Right lung (tissue), 10 donors: ENCODE data around the gene DLD. TPM values are rescaled to one million over a fixed set of nuclear protein-coding genes. Genes with fewer than 3 reads are reported as not detected.
A peak's percentile ranks its signal among the peaks of the same experiment; 100 is the strongest.
"Not testable (repeated sequence)": the region's sequence is repeated elsewhere in the genome, so short reads cannot be mapped to it uniquely, and the experiment has no call there.

ENCODE experiments used
- DNase-seq, 2 donors: peaks; one replicate each; pipeline ENCODE4 v3.0.0-alpha.2; 2013
- long read RNA-seq, 8 donors: transcript quantifications; one replicate each; lab custom pipeline, GENCODE V29; 2026
- polyA plus RNA-seq, 5 donors: library from polyadenylated mRNA; unstranded; fragments of 120-200 nt; gene quantifications; one replicate each; pipeline versions ENCODE4 v1.2.1 to v1.2.3, GENCODE V29; 2013; ENCODE audit warnings: inconsistent platforms in 1 of 5, low replicate concordance in 1 of 5; ENCODE audit not compliant: insufficient read length in 5 of 5, insufficient read depth in 1 of 5

DLD gene, protein sequence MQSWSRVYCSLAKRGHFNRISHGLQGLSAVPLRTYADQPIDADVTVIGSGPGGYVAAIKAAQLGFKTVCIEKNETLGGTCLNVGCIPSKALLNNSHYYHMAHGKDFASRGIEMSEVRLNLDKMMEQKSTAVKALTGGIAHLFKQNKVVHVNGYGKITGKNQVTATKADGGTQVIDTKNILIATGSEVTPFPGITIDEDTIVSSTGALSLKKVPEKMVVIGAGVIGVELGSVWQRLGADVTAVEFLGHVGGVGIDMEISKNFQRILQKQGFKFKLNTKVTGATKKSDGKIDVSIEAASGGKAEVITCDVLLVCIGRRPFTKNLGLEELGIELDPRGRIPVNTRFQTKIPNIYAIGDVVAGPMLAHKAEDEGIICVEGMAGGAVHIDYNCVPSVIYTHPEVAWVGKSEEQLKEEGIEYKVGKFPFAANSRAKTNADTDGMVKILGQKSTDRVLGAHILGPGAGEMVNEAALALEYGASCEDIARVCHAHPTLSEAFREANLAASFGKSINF
- 10 to 100 TPM; 65.4 to 92.7 (median 80.6) TPM for polyA plus RNA-seq
- long read RNA-seq, donor 1, transcript DLD-201 (14 exons, 3,755 nt) = major isoform, 26 of 893 reads
- long read RNA-seq, donor 1, partial matches to known transcripts = 865 of 893 reads
- long read RNA-seq, donor 1, other reads (novel, unspliced or antisense) = 0 of 893 reads
- long read RNA-seq, donor 2, transcript DLD-201 (14 exons, 3,755 nt) = major isoform, 14 of 487 reads
- long read RNA-seq, donor 2, partial matches to known transcripts = 224 of 487 reads
- long read RNA-seq, donor 2, other reads (novel, unspliced or antisense) = 249 of 487 reads
- long read RNA-seq, donor 3, transcript DLD-201 (14 exons, 3,755 nt) = major isoform, 20 of 32 reads
- long read RNA-seq, donor 3, partial matches to known transcripts = 10 of 32 reads
- long read RNA-seq, donor 3, other reads (novel, unspliced or antisense) = 0 of 32 reads
- long read RNA-seq, donor 4, transcript DLD-201 (14 exons, 3,755 nt) = major isoform, 10 of 663 reads
- long read RNA-seq, donor 4, partial matches to known transcripts = 643 of 663 reads
- long read RNA-seq, donor 4, other reads (novel, unspliced or antisense) = 8 of 663 reads
- long read RNA-seq, donor 5, transcript DLD-201 (14 exons, 3,755 nt) = major isoform, 21 of 1,178 reads
- long read RNA-seq, donor 5, partial matches to known transcripts = 1,097 of 1,178 reads
- long read RNA-seq, donor 5, other reads (novel, unspliced or antisense) = 55 of 1,178 reads
- long read RNA-seq, donor 6, transcript DLD-201 (14 exons, 3,755 nt) = major isoform, 23 of 789 reads
- long read RNA-seq, donor 6, partial matches to known transcripts = 763 of 789 reads
- long read RNA-seq, donor 6, other reads (novel, unspliced or antisense) = 0 of 789 reads
- long read RNA-seq, donor 7, transcript DLD-201 (14 exons, 3,755 nt) = major isoform, 22 of 1,191 reads
- long read RNA-seq, donor 7, partial matches to known transcripts = 1,134 of 1,191 reads
- long read RNA-seq, donor 7, other reads (novel, unspliced or antisense) = 35 of 1,191 reads
- long read RNA-seq, donor 8, transcript DLD-201 (14 exons, 3,755 nt) = major isoform, 11 of 11 reads
- long read RNA-seq, donor 8, partial matches to known transcripts = 0 of 11 reads
- long read RNA-seq, donor 8, other reads (novel, unspliced or antisense) = 0 of 11 reads

DNA sequence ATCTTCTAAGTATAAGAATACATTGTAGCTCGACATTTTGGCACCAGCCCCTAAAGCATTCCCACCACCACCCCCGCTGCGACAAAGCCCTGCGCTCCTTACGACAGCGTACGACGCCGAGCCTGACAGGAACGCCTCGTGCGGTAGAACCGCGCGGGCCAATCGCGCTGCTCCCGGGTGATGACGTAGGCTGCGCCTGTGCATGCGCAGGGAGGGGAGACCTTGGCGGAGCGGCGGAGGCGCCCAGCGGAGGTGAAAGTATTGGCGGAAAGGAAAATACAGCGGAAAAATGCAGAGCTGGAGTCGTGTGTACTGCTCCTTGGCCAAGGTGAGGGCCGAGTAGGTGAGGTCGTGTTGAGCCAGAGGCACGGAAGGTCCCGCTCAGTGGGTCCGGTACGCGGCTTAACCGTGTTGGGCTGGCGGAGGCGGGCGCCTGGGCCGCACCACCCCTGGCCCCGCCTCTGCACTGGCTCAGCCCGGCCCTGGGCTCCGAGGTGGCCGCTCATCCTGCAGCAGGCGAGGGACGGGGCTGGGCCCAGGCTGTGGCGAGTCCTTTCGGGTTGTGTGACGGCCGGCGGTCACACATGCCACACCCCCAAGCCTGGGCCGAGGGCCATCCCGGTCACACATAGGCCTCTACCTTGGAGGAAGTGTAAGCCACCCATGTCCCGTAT, at the start of gene DLD:
Gene DLD, plus strand, starts transcription at position 222 of the 674 bp plus-strand sequence. Its CDS starts 68 bp downstream, at position 290.
- DNase-seq = peak; percentile 92 to 93

DNA sequence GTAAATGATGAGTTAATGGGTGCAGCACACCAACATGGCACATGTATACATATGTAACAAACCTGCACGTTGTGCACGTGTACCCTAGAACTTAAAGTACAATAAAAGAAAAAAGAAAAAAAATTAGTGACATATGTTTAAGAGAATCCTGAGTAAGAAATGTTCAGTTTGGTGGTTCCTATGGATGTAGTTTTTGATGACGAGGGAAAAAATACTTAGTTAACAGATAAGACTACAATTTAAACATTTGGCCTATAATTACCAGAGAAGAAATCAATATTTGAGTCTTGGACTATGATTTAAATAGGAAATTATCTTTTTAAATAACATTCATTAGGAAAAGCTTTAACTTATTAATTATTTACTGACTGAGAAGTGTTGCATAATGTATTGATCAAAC, 48.8 kb upstream of the DLD start:
- DNase-seq = no peak

DNA sequence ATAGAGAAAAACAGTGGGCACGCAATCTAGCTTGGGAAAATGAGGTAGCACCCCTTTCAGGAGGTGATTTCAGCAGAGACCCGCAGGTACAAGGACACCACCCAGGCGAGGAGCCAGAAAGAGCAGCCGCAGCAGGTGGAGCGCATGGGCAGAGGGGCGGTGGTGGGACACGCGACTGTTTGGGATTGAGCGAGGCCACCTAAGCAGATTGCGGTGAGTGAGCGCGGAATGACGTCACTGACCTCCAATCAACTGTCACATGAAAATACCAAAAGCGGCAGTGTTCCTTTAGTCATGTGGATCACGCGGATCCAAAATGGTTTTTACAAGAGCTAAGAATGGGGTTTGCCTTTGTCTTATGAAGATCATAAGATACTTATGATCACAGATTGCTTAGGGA, 47.8 kb upstream of the DLD start:
- no peak for DNase-seq

DNA sequence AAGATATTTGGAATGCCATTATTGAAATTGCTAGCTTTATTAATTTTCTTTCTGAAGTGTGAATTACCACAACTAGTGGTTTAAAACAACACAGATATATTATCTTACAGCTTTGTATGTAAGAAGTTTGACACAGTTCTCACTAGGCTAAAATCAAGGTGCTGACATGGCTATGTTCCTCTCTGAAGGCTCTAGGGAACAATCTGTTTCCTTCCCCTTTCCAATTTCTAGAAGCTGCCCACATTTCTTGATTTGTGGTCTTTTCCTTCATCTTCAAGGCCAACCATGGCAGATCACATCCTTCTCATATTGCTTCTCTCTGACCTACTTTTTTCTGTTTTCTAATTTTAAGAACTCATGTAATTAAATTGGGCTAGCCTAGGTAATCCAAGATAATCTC, 44.7 kb upstream of the DLD start:
- DNase-seq = no peak

DNA sequence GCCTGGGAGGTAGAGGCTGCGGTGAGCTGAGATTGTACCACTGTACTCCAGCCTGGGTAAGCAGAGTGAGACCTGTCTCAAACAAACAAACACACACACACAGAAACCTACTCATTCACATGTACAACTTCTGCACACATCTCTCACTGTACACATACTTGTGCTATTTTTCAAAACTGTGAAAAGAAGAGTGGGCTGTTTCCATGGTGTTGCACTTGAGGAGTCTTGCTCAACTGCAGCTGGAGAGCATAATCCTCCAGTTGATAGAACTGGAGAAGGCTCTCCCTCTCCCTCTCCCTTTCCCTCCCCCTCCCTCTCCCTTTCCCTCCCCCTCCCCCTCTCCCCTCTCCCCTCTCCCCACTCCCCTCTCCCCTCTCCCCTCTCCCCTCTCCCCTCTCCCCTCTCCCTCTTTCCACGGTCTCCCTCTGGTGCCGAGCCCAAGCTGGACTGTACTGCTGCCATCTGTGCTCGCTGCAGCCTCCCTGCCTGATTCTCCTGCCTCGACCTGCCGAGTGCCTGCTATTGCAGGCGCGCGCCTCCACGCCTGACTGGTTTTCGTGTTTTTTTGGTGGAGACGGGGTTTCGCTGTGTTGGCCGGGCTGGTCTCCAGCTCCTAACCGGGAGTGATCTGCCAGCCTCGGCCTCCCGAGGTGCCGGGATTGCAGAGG, 43.7 kb upstream of the DLD start:
- no peak for DNase-seq

DNA sequence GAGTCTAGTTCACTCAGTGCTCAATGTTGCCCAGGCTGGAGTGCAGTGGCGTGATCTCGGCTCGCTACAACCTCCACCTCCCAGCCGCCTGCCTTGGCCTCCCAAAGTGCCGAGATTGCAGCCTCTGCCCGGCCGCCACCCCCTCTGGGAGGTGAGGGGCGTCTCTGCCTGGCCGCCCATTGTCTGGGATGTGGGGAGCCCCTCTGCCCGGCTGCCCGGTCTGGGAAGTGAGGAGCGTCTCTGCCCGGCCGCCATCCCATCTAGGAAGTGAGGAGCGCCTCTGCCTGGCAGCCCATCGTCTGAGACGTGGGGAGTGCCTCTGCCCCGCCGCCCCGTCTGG, 43.2 kb upstream of the DLD start:
- not testable (repeated sequence) for DNase-seq

DNA sequence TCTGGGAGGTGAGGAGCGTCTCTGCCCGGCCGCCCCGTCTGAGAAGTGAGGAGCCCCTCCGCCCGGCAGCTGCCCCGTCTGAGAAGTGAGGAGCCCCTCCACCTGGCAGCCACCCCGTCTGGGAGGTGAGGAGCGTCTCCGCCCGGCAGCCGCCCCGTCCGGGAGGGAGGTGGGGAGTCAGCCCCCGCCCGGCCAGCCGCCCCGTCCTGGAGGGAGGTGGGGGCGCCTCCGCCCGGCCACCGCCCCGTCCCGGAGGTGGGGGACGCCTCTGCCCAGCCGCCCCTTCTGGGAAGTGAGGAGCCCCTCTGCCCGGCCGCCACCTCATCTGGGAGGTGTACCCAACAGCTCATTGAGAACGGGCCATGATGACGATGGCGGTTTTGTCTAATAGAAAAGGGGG, 42.8 kb upstream of the DLD start:
- not testable (repeated sequence) for DNase-seq

DNA sequence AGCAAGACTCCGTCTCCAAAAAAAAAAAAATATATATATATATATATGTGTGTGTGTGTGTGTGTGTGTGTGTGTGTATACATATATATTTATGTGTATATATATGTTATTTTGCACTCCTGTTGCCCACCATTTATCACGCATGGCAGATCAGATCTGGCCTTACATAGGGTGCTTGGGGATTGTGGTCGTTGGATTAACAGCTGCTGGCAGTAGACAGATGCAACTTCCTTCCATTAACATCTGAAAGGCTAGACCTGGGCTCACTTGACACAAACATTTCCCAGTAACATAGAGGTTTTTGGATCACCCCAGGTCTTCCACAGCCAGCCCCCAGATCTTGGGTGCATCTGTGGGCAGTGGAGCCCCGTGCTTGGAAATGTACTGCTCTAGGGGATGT, 40.8 kb upstream of the DLD start:
- DNase-seq = no peak

DNA sequence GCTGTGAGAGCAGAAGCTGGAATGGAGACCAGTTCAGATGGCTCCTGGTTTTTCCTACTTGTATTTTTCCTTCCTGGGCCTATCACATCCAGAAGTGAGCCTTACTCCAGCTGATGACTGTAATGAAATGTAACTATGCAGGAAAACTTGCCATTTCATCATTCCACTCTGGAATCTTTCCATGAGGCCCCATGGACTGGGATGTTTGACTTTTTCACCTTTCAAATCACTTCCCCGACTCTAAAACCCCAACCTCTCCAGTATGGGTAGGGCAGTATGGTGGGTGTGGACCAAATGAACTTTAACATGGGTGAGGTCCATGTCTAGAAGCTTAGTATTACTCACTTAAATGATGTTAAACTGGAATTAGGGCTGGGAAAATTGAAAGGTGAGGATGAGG, 40.3 kb upstream of the DLD start:
- DNase-seq = no peak

DNA sequence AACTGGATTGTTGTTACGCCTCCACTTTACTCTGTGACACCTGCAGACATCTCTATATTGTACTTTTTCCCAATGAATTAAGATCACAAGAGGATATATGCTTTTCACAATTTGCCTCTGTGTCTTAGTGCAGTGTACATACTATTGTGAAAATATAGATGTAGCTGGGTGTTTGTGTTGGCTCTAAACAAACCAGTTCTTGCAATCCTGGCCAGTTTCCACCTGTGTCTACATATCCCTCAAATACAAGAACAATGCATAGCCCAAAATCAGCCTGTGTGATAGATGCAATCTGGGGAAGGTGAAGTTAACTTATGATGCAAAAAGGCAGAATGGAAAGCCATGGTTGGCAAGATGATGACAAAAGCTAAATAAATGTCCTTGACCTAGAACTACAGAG, 36.5 kb upstream of the DLD start:
- no peak for DNase-seq

DNA sequence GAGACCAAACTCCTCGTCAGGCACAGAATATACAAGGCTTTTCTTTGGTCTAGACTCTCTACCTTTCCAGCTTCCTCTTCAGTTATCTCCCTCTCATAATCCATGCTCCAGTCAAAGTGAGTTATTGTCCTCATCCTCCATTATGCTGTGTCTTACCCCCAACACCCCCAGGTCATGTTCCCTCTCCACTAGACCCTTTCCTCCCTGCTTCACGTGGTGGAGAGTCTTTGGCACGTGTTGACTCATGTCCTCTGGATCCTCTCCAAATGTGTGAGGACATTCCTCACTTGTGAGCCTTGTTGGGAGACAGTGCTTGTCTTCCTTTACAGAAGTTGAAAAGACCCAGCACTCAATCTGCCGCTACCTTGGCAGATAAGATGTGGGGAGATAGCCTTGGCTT, 36.0 kb upstream of the DLD start:
- DNase-seq = no peak

DNA sequence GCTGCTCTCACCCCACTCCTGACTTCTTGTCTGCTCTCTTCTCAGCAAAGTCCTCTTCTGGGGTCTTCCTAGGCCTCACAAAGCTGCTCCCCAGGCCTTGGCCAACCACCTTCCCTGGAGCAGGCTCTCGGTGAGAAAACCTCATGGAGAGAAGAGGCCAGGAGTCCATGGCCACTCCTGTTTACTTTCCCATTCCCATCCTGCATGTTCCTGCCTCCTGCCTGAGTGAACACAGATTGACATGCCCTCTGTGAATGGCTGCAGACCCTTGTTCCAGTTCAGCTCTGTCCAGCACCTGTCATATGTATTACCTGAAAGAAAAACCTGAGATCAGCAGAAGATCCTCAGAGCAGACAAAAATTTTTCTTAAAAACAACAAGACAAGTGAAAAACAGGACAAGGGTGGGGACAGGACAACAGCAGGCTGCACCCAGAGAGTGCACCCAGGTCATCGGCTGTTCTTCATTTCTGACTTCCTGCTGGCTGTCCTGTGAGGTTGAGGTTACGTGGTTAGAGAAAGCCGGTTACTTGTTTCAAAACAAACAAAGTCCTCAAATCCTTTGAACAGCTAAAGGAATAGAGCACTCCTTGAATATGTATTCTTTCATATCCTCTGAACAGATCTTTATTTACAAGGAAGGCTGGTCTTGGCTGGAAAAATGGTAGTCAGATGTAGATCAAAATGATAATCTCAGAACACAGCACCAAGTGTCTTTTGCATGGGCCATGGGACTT, 34.0 kb upstream of the DLD start:
- DNase-seq = no peak

DNA sequence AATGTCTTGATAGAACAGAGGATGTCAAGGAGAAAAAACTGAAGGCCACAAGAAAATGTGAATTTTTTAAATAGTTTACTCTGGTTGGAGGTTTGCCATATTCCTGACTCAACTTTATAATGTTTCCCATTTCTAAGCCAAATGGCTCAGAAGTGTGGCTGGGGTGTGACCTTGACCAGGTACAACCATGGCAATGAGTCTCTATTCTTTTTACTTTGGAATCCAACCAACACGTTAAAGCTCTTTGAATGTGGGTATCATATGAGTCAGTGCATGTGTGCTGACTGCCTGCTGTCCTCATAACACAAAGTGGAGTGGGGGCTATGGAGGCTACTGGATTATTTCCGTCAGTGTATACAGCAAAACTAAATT, 33.5 kb upstream of the DLD start:
- no peak for DNase-seq

DNA sequence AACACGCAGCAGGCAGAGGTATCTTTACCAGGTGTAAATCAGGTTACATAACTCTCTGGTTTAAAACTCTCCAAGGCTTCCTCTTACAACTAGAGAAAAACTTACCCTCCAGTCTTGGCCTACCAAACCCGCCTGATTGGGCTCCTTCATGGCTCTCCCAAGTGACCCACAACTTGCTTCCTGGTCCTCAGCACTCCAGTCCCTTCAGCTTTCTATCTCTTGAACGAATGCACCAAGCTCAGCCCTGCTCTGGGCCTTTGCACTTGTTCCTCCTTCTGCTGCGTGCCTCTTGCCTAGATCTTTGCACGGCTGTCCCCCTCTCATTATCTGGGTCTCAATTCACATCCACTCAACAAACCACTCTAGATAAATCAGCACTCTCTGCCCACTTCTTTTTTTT, 32.7 kb upstream of the DLD start:
- DNase-seq = no peak

DNA sequence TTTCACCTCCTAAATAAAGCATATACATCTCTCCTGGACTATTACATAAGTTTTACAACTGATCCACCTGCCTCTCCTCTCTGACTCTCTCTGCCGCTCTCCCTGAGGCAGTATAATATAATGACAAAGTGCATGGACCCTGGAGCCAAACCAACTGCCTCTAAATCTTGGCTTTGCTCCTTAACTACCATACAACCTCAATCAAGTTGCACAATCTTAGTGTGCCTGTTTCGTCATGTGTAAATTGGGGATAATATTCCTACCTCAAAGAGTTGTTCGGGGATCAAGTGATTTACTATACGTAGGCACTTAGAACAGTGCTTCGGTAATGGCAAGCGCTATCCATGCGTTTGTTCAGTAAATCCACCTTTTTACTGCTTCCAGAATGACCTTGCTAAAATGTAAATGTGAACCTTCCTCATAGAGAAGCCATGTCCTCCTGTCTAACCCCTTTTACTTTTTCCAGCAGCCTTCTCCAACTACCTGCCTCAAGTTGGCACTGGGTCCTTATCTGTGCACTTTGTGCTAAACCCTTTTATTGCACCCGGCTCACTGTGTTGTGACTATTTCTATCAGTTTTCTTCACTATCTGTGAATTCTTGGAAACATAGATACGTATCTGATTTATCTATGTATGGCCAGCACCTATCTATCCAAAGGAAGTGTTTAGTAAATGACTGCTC, 30.6 kb upstream of the DLD start:
- no peak for DNase-seq

DNA sequence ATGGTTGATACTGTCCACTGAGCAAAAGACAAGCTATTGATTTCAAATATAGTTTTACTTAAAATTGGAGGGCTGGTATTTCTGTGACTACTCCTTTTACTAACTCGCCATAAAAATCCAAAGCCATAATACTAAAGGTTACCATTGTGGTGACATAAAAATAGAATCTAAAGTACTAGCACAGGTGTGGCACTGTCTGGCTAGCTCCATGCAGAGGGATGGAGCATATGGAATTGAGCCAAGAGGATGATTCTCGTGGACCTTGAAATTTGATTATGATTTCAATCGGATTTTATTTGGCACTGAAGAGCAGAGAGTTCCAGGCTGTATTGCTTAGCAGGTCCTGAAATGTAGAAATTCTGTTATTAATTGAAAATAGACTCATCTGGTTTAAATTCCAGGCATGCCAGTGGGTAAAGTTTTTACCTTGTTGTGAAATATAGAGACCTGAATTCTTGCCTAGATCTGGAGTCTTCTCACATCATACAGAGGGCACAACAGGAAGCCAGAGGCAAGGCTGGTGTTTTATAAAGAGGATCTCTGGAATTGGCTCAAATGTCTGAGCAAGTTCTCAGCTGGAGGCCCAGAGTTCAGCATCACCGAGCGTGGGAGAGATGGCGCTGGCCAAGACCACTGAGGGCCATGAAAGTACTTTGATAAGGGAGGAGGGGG, 29.9 kb upstream of the DLD start:
- DNase-seq = no peak

DNA sequence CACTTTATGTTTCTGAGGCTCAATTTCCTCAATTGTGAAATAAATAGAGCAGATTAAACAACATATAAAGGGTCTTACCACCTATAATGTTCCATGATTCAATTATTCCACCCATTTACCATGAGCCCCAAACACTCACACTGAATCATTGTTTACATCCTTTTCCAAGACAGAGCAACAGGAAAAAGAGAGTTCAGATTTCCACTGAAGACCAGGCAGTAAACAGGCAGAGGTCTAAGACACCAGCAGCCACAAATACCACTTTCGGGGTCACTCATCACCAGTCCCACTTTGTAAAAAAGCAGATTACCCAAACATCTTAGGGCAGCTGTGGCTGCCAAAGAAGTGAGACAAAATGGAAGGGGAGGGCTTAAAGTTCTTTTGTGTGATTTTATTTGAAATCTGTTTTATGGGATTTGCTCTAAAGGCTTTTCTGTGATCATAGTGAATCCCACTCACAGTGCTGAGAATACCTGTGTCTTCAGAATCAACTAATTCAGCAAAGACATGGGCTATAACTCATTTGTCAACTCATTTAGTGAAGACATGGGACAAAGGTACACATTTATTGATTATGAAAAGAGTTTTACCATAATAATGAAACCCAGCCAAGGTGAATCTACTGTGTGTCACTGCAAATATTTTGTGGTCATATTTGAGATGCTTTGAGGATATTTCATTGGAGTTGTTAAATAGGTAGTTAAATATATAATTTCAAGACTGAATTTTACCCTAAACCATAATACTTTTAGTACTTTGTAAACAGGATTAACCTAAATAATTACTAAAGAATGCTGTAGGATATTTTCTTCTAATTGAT, 24.8 kb upstream of the DLD start:
- DNase-seq = no peak
